ENCODE measurements around the gene VIPR2.

Gene VIPR2

GRCh38 chr7:159122276-159122675 is 22.4 kb downstream of the VIPR2 start:
- no peaks in the 10 kb centered on the region for H3K9me3 ChIP-seq (ENCODE audit: control insufficient read depth in 2 of 2, low read length in 2 of 2)
- no peak overlapping the region for H3K9ac ChIP-seq (ENCODE audit: low read depth in 1 of 2, low read length in 2 of 2)
- no peak overlapping the region for H3K4me3 ChIP-seq (ENCODE audit: low read length in 2 of 2)
- H3K27ac ChIP-seq (ENCODE audit: low read depth in 2 of 2, low read length in 2 of 2) = no peak overlapping the region
- H3K36me3 ChIP-seq (ENCODE audit: control insufficient read depth in 2 of 2, insufficient read depth in 2 of 2, low read length in 2 of 2) = no peaks in the 10 kb centered on the region
- no peaks in the 10 kb centered on the region for H3K4me1 ChIP-seq (ENCODE audit: control insufficient read depth in 2 of 2, insufficient read depth in 2 of 2, low read length in 2 of 2)
- H3K27me3 ChIP-seq (ENCODE audit: control insufficient read depth in 2 of 2, insufficient read depth in 2 of 2, low read length in 2 of 2) = peaks cover 0 to 6% of the 10 kb centered on the region in 2 donors

DNA sequence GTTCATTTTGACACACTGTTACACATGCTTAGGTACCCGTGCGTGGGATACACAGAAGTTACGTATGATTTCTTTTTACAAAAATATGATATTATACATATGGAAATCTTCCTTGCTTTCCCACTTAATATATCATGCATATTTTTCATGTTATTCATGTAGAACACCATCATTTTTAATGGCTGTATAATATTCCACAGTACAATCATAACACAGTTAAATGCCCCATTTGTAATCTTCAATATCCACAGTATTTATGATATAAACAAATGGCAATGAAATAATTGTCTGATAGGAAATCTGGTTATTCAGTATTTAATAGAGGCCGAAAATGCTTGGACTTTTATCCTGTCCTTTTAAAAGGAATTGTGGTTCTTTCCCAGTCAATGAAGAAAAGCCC is 23.2 kb downstream of the VIPR2 start:
- no peaks in the 10 kb centered on the region for H3K4me1 ChIP-seq (ENCODE audit: control insufficient read depth in 2 of 2, insufficient read depth in 2 of 2, low read length in 2 of 2)
- no peaks in the 10 kb centered on the region for H3K36me3 ChIP-seq (ENCODE audit: control insufficient read depth in 2 of 2, insufficient read depth in 2 of 2, low read length in 2 of 2)
- H3K9ac ChIP-seq (ENCODE audit: low read depth in 1 of 2, low read length in 2 of 2) = no peak overlapping the region
- no peaks in the 10 kb centered on the region for H3K9me3 ChIP-seq (ENCODE audit: control insufficient read depth in 2 of 2, low read length in 2 of 2)
- H3K27me3 ChIP-seq (ENCODE audit: control insufficient read depth in 2 of 2, insufficient read depth in 2 of 2, low read length in 2 of 2) = peaks cover 0 to 3% of the 10 kb centered on the region in 2 donors
- no peak overlapping the region for H3K27ac ChIP-seq (ENCODE audit: low read depth in 2 of 2, low read length in 2 of 2)
- no peak overlapping the region for H3K4me3 ChIP-seq (ENCODE audit: low read length in 2 of 2)

DNA sequence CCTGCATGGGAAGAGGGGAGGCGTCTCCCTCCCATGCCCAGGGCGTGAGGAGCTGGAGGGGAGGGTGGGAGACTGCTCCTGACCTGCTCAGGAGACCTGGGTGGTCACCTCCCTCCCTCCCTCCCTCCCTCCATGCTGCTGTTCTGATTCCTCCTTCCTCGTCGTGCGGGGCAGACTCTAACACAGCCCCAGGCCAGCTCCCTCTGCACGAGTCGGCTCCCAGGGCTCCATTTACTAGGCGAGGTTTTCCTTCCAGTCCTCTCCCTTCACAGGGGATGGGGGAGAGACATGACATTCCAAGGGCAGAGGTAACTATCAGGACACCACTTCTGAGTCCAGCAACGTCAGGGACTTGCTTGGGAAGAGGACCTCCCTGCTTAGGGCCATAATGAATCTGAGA is 23.6 kb downstream of the VIPR2 start:
- H3K27me3 ChIP-seq (ENCODE audit: control insufficient read depth in 2 of 2, insufficient read depth in 2 of 2, low read length in 2 of 2) = peaks cover 0 to 3% of the 10 kb centered on the region in 2 donors
- H3K4me1 ChIP-seq (ENCODE audit: control insufficient read depth in 2 of 2, insufficient read depth in 2 of 2, low read length in 2 of 2) = no peaks in the 10 kb centered on the region
- no peaks in the 10 kb centered on the region for H3K36me3 ChIP-seq (ENCODE audit: control insufficient read depth in 2 of 2, insufficient read depth in 2 of 2, low read length in 2 of 2)
- no peak overlapping the region for H3K9ac ChIP-seq (ENCODE audit: low read depth in 1 of 2, low read length in 2 of 2)
- H3K9me3 ChIP-seq (ENCODE audit: control insufficient read depth in 2 of 2, low read length in 2 of 2) = no peaks in the 10 kb centered on the region
- no peak overlapping the region for H3K4me3 ChIP-seq (ENCODE audit: low read length in 2 of 2)
- no peak overlapping the region for H3K27ac ChIP-seq (ENCODE audit: low read depth in 2 of 2, low read length in 2 of 2)

GRCh38 chr7:159120540-159120919 is 24.1 kb downstream of the VIPR2 start:
- Histone ChIP-seq H3K4me1 (ENCODE audit: control insufficient read depth in 2 of 2, insufficient read depth in 2 of 2, low read length in 2 of 2) (no peaks in the 10 kb centered on the region), H3K27me3 (ENCODE audit: control insufficient read depth in 2 of 2, insufficient read depth in 2 of 2, low read length in 2 of 2) (peaks cover 0 to 3% of the 10 kb centered on the region in 2 donors), H3K36me3 (ENCODE audit: control insufficient read depth in 2 of 2, insufficient read depth in 2 of 2, low read length in 2 of 2) (no peaks in the 10 kb centered on the region), H3K9ac (ENCODE audit: low read depth in 1 of 2, low read length in 2 of 2) (no peak overlapping the region), H3K27ac (ENCODE audit: low read depth in 2 of 2, low read length in 2 of 2) (no peak overlapping the region), H3K4me3 (ENCODE audit: low read length in 2 of 2) (no peak overlapping the region), H3K9me3 (ENCODE audit: control insufficient read depth in 2 of 2, low read length in 2 of 2) (no peaks in the 10 kb centered on the region)

GRCh38 chr7:159119851-159120539 is 24.7 kb downstream of the VIPR2 start:
- peaks cover 0 to 5% of the 10 kb centered on the region in 2 donors for H3K27me3 ChIP-seq (ENCODE audit: control insufficient read depth in 2 of 2, insufficient read depth in 2 of 2, low read length in 2 of 2)
- H3K4me1 ChIP-seq (ENCODE audit: control insufficient read depth in 2 of 2, insufficient read depth in 2 of 2, low read length in 2 of 2) = no peaks in the 10 kb centered on the region
- H3K9ac ChIP-seq (ENCODE audit: low read depth in 1 of 2, low read length in 2 of 2) = no peak overlapping the region
- H3K9me3 ChIP-seq (ENCODE audit: control insufficient read depth in 2 of 2, low read length in 2 of 2) = no peaks in the 10 kb centered on the region
- H3K36me3 ChIP-seq (ENCODE audit: control insufficient read depth in 2 of 2, insufficient read depth in 2 of 2, low read length in 2 of 2) = no peaks in the 10 kb centered on the region
- H3K4me3 ChIP-seq (ENCODE audit: low read length in 2 of 2) = no peak overlapping the region
- no peak overlapping the region for H3K27ac ChIP-seq (ENCODE audit: low read depth in 2 of 2, low read length in 2 of 2)

GRCh38 chr7:159119026-159119741 is 25.5 kb downstream of the VIPR2 start:
- peaks cover under 1 to 5% of the 10 kb centered on the region in 2 donors for H3K27me3 ChIP-seq (ENCODE audit: control insufficient read depth in 2 of 2, insufficient read depth in 2 of 2, low read length in 2 of 2)
- no peaks in the 10 kb centered on the region for H3K36me3 ChIP-seq (ENCODE audit: control insufficient read depth in 2 of 2, insufficient read depth in 2 of 2, low read length in 2 of 2)
- H3K9me3 ChIP-seq (ENCODE audit: control insufficient read depth in 2 of 2, low read length in 2 of 2) = no peaks in the 10 kb centered on the region
- H3K4me3 ChIP-seq (ENCODE audit: low read length in 2 of 2) = no peak overlapping the region
- H3K9ac ChIP-seq (ENCODE audit: low read depth in 1 of 2, low read length in 2 of 2) = no peak overlapping the region
- H3K4me1 ChIP-seq (ENCODE audit: control insufficient read depth in 2 of 2, insufficient read depth in 2 of 2, low read length in 2 of 2) = no peaks in the 10 kb centered on the region
- H3K27ac ChIP-seq (ENCODE audit: low read depth in 2 of 2, low read length in 2 of 2) = no peak overlapping the region

- Histone ChIP-seq H3K4me1 (ENCODE audit: control insufficient read depth in 2 of 2, insufficient read depth in 2 of 2, low read length in 2 of 2) (no peaks in the 10 kb centered on the region), H3K36me3 (ENCODE audit: control insufficient read depth in 2 of 2, insufficient read depth in 2 of 2, low read length in 2 of 2) (no peaks in the 10 kb centered on the region), H3K27ac (ENCODE audit: low read depth in 2 of 2, low read length in 2 of 2) (no peak overlapping the region), H3K4me3 (ENCODE audit: low read length in 2 of 2) (no peak overlapping the region), H3K27me3 (ENCODE audit: control insufficient read depth in 2 of 2, insufficient read depth in 2 of 2, low read length in 2 of 2) (peaks cover 3 to 5% of the 10 kb centered on the region in 2 donors), H3K9ac (ENCODE audit: low read depth in 1 of 2, low read length in 2 of 2) (no peak overlapping the region), H3K9me3 (ENCODE audit: control insufficient read depth in 2 of 2, low read length in 2 of 2) (no peaks in the 10 kb centered on the region)
These were observed 26.0 kb downstream of the VIPR2 start for GRCh38 chr7:159118623-159119022.

- H3K27ac ChIP-seq (ENCODE audit: low read depth in 2 of 2, low read length in 2 of 2) = no peak overlapping the region
- H3K4me1 ChIP-seq (ENCODE audit: control insufficient read depth in 2 of 2, insufficient read depth in 2 of 2, low read length in 2 of 2) = no peaks in the 10 kb centered on the region
- no peak overlapping the region for H3K9ac ChIP-seq (ENCODE audit: low read depth in 1 of 2, low read length in 2 of 2)
- no peak overlapping the region for H3K4me3 ChIP-seq (ENCODE audit: low read length in 2 of 2)
- no peaks in the 10 kb centered on the region for H3K36me3 ChIP-seq (ENCODE audit: control insufficient read depth in 2 of 2, insufficient read depth in 2 of 2, low read length in 2 of 2)
- H3K27me3 ChIP-seq (ENCODE audit: control insufficient read depth in 2 of 2, insufficient read depth in 2 of 2, low read length in 2 of 2) = peaks cover 3 to 10% of the 10 kb centered on the region in 2 donors
- no peaks in the 10 kb centered on the region for H3K9me3 ChIP-seq (ENCODE audit: control insufficient read depth in 2 of 2, low read length in 2 of 2)
These were observed 26.5 kb downstream of the VIPR2 start for GRCh38 chr7:159118197-159118595.

DNA sequence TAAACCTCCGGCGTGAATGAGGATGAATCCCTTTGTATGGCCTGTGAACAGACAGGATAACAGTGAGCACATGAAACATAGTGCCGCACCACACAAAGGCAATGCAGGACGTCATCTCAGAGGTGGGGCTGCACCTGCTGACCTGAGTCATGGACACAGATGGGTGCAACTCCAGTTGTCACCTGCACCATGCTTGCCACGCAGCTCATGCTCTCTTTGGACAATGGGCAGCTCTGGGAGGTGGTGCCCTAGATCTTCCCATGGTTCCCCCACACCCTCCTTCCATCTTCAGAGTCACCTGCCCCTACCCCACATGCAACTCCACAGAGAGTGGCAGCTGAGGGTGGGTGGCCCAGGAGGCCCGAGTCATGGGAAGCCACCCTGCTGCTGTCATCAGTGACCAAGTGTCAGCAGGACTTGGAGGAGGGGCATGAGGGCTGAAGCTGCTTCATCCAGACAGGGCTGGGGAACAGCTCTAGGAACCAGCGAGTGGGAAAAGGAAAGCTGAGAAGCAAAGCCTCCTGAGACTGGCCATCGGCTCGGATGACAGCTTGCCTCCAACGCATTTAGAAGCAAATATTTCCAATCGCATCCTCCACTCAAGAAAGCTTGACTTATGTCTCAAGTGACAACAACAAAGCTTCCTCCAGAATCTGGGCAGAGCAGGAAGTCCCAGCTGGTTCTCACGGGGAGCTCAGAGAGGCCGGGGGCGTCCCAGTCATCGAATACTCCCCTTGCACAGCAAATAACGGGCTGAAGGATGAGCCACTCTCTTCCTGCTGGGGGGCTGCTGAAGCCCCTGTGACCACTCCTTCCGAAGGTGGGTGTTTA is 27.1 kb downstream of the VIPR2 start:
- H3K9me3 ChIP-seq (ENCODE audit: control insufficient read depth in 2 of 2, low read length in 2 of 2) = no peaks in the 10 kb centered on the region
- H3K36me3 ChIP-seq (ENCODE audit: control insufficient read depth in 2 of 2, insufficient read depth in 2 of 2, low read length in 2 of 2) = no peaks in the 10 kb centered on the region
- H3K27ac ChIP-seq (ENCODE audit: low read depth in 2 of 2, low read length in 2 of 2) = no peak overlapping the region
- H3K27me3 ChIP-seq (ENCODE audit: control insufficient read depth in 2 of 2, insufficient read depth in 2 of 2, low read length in 2 of 2) = peaks cover 5 to 10% of the 10 kb centered on the region in 2 donors
- H3K4me1 ChIP-seq (ENCODE audit: control insufficient read depth in 2 of 2, insufficient read depth in 2 of 2, low read length in 2 of 2) = no peaks in the 10 kb centered on the region
- no peak overlapping the region for H3K4me3 ChIP-seq (ENCODE audit: low read length in 2 of 2)
- no peak overlapping the region for H3K9ac ChIP-seq (ENCODE audit: low read depth in 1 of 2, low read length in 2 of 2)
